GM21825 (cell line): Measurements from ENCODE around the gene TTBK2.
"Not testable (repeated sequence)": the region's sequence is repeated elsewhere in the genome, so short reads cannot be mapped to it uniquely, and the experiment has no call there.

Source experiments
- ATAC-seq: cut with Tn5 transposase; IDR thresholded peaks from one replicate; pipeline ENCODE4 v1.9.1; 2021; ENCODE audit warnings: mild to moderate bottlenecking, moderate library complexity; ENCODE audit not compliant: unreplicated experiment

The TTBK2 gene

DNA sequence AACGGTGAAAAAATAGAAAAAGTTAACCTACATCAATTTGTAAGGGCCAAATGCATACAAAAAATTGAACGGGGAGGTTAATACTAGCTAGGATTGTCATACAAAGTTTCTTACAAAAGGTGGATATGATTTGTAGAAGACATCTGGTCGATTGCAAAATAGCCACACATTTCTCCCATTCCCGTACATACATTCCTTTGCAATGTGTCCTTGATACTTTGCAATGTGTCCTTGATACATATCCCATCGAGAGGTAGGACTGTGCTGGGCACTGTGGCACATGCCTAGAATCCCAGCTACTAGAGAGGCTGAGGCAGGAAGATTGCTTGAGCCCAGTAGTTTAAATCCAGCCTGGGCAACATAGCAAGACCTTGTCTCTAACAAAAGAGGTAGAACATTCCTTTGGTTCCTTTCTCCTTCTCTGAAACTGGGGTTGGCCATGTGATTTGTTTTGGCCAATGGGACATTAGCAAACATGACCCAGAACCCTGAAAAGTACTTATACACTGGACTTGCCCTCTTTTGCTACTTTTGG lies 9.5 kb downstream of the TTBK2 start:
- ATAC-seq = no peak

DNA sequence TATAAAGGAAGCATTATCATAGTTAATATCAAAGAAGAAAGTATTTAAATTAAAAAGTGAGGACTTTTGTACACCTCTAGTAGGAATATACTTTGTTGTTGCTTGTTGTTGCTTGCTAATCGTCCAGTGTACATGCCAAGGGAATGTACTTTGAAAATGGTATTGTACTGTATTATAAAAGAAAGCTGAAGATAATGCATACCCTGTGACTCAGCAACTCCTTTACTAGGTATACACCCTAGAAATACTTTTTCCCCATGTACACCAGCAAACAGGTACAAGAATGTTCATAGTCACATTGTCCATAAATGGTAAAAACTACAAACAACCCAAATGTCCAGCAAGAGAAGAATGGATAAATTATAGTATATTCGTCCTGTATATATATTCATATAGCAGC lies 12.0 kb downstream of the TTBK2 start:
- no peak for ATAC-seq

DNA sequence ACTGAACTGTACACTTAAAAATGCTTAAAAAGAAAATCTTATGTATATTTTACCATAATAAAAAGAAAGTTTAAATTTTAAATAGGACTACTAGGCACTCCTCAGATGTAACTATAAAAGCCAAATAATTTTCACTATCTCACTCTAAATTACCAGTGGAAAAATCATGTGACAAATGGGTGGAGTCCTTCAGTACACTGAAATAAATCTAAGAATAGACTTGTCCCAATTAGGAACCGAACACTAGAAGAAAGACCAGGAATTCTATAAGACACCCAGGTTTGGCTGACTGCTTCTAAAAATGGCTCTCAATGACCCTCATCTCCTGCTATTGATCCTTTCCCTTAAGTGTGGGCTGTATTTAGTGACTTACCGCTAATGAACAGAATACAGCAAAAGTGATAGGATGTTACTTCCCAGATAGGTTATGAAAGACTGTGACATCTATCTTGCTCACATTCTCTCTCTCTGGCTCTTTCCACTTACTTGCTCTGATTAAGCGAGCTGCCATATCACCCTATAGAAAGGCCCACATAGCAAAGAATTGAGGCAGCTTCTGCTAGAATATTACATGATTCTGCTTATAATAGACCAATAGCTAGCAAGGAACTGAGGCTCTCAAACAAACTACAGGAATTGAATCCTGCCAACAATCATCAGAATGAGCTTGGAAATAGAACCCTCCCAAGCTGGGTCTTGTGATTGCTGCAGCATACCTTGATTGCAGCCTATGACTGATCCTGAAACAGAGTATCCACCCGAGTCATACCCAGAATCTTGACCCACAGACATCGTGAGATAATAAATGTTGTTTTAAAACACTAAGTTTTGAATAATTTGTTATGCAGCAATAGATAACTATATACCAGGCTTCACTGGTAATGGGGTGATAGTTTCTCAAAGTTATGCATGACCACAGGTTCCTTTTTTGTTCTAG lies 16.9 kb downstream of the TTBK2 start:
- ATAC-seq = no peak

DNA sequence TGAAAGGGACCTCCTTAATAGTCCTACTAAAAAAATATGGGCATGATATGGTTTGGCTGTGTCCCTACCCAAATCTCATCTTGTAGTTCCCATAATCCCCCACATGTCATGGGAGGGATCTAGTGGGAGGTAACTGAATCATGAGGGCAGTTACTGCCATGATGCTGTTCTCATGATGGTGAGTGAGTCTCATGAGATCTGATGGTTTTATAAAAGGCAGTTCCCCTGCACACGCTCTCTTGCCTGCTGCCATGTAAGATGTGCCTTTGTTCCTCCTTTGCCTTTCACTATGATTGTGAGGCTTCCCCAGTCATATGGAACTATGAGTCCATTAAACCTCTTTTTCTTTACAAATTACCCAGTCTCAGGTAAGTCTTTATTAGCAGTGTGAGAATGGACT lies 26.7 kb downstream of the TTBK2 start:
- not testable (repeated sequence) for ATAC-seq

DNA sequence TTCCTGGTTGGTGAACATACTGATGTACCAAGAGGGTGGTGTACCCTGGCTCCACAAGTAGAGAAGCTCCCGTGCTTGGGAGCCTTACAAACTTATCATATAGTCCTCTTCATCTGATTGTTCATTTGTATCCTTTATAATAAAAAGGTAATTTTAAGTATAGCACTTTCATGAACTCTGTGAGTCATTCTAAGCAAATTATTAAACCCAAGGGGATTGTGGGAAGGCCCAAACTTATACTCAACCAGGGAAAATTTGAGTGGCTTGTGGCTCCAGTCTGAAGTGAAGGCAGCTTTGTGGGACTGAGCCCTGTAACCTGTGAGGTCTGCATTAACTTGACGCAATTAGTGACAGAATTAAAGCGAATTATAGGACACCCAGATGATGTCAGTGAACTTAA lies 29.0 kb downstream of the TTBK2 start:
- no peak for ATAC-seq

DNA sequence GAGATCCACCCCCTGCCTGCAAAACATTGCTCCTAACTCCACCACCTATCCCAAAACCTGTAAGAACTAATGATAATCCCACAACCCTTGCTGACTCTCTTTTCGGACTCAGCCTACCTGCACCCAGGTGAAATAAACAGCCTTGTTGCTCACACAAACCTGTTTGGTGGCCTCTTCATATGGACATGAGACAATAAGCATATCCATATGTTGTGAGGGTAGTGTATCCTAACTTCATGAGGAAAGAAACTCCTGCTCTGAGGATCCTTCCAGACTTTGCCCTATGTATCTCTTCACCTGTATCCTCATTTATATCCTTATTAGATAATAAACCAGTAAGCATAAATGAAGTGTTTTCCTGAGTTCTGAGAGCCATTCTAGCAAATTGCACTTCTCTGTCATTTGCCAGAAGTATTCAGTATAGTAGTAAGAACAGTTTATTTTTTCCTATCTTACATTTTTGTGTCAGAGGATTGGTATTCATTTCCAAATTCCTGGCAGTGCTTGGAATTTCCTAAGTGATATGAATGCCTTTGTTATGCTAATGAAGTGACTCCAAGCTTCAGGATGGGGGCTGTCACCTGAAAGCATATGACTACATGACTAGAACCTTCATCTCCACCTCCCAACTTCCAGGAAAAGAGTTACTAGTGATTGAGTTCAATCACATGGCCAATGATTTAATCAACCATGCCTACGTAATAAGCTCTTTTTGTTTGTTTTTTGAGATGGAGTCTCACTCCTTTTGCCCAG lies 30.2 kb downstream of the TTBK2 start:
- ATAC-seq = no peak

DNA sequence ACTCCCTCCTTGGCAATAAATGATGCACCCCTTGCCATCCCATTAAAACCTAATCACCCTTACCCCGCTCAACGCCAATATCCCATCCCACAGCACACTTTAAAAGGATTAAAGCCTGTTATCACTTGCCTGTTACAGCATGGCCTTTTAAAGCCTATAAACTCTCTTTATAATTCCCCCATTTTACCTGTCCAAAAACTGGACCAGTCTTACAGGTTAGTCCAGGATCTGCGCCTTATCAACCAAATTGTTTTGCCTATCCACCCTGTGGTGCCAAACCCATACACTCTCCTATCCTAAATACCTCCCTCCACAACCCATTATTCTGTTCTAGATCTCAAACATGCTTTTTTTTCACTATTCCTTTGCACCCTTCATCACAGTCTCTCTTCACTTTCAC lies 33.2 kb downstream of the TTBK2 start:
- not testable (repeated sequence) for ATAC-seq

DNA sequence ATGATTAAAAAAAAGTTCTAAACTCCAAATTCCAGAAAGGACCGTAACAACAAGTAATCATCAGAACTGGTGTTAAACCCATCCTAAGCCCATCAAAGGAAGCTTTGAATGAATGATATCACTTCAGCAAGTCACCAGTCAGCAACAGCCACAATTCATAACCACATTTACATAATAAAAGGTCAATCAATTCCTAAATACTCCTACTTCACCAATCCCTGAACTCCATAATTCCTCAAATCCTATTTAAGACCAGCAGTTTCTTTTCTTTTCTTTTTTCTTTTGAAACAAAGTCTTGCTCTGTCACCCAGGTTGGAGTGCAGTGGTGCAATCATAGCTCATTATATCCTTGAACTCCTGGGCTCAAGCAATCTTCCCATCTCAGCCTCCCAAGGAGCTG lies 40.5 kb downstream of the TTBK2 start:
- no peak for ATAC-seq

DNA sequence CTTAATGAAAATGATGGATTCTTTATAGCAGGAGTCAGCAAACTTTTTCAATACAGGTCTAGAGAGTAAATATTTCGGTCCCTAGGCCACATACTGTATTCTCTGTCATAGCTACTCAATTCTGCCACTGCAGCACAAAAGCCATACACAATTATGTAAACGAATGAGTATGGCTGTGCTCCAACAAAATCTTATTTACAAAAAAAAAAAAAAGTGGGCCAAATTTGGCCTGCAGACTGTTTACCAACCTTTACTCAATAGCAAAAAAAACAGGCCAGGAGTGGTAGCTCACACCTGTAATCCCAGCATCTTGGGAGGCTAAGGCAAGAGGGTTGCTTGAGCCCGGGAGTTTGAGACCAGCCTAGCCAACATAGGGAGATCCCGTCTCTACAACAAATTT lies 41.1 kb downstream of the TTBK2 start:
- ATAC-seq = no peak

DNA sequence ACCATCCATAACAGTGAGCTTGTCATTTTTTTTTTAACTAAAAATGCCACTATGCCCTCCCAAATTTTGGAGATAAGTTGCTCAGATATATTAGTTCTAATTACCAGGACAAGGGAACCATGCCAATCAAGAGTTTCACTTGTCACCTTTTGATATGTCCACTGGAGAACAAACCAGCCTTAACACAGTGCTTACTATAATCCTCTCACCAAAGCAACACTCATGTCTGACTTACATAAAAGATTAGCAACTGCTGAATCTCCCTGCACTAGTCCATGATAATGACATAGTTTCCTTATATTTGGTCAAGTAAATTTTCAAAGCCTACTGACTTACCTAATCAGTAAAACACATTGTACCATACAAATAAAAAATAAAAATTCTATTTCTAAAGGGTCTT lies 44.4 kb downstream of the TTBK2 start:
- ATAC-seq = no peak

DNA sequence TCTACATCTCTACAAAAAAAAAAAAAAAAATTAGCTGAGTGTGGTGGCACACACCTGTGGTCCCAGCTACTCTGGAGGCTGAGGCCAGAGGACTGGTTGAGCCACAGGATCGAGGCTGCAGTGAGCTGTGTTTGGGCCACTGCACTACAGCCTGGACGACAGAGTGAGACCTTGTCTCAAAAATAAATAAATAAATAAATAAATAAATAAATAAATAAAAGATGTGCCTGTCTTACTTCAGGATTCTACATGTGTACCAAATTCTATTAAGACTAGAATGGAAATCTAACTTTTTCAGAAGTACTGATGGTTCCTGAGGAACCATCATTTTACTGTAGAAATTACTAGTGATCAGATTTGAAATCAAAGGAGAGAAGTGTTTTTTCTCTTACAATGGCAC lies 51.9 kb downstream of the TTBK2 start:
- no peak for ATAC-seq

DNA sequence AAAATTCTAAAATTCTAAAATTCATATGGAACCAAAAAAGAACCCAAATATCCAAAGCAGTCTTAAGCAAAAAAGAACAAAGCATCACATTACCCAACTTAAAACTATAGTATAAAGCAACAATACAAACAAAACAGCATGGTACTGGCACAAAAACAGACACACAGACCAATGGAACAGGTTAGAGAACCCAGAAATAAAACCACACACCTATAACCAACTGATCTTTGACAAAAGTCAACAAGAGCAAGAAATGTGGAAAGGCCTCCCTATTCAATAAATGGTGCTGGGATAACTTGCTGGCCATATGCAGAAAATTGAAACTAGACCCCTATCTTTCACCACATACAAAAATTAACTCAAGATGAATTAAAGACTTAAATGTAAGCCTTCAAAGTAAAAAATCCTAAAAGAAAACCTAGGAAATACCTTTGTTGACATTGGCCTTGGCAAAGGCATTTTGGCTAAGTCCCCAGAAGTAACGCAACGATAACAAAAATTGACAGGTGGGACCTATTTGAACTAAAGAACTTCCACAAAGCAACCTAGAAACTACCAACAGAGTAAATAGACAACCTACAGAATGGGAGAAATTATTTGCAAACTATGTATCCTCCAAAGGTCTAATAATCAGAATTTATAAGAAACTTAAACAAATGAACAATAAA lies 56.9 kb downstream of the TTBK2 start:
- ATAC-seq = no peak

DNA sequence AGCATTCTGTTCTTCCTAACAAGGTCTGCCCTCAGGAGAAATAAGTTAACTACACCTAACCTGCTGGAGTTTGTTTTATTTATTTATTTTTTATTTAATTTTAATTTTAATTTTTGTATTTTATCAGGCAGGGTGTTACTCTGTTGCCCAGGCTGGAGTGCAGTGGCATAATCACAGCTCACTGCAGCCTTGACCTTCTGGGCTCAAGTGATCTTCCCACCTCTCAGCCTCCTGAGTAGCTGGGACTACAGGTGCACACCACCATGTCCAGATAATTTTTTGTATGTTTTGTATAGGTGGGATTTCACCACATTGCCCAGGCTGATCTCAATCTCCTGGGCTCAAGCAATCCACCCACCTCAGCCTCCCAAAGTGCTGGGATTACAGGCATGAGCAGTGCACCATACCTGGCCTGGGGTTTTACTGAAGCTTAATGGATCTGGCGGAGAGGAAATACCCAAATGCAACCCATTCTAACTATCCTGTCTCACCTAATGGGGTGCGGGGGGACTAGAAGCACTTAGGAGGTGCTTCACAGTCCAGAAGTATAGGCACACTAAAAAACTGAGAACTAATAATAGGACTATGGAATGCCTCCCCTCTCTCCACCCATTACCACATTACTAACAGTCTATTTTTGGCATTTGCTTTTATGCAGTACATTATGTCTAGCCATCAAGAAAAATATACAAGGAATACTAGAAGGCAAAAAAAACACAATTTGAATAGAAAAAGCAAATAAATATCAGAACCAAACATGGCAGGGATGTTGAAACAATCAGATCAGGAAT lies 61.4 kb downstream of the TTBK2 start:
- no peak for ATAC-seq

DNA sequence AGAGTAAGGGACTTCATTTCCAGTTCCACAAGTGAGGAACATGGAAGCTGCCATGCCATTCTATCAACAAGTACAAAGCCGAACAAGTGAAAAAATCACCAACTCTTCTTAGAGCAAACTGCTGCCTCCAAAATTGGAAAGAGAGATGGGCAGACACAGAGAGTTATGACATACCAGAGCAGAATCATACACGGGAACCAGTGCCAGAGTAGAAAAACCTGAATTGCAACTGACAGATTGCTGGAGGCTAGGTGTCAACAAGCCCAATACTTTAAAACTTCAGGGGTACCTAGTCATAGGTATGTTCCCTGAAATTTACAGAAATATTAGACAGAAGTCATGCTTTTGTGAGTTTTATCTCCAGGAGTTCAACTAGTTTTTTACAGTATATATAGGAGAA lies 62.0 kb downstream of the TTBK2 start:
- no peak for ATAC-seq

DNA sequence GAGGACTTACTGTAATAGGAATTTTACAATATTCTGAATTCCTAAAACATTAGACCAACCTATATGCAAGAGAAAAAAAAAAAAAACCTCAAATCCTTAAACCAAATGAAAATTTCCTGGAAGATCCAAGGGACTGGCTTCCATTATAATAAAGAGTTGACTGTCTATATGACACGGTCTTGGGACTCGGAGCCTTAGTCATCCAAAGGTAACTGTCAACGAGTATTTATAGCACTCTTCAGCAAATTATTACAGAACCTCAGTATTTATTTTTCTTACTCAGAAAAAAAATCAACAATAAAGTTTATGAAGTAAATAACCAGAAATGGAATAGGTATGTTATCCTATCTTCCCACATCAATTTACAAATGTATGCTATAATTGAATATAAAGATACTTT lies 66.0 kb downstream of the TTBK2 start:
- ATAC-seq = no peak

DNA sequence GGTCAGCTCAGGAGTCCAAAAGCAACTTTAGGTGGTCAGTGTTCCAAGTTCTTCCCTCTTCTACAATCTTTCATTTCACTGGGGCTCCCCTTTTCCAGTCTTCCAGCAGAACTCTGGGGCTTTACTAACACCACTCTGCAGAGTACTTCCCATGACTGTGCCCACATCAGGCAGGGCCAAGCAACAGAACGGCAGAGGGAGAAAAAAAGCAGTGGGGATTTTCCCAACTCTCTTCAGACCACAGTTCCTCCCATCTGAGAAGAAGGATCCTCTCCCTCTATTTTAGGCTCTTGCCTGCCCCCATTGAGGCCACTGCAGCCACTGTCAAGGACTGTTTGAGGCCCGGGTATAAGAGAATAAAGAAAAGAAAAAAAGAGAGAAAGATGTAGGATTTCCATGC lies 70.7 kb downstream of the TTBK2 start:
- no peak for ATAC-seq

DNA sequence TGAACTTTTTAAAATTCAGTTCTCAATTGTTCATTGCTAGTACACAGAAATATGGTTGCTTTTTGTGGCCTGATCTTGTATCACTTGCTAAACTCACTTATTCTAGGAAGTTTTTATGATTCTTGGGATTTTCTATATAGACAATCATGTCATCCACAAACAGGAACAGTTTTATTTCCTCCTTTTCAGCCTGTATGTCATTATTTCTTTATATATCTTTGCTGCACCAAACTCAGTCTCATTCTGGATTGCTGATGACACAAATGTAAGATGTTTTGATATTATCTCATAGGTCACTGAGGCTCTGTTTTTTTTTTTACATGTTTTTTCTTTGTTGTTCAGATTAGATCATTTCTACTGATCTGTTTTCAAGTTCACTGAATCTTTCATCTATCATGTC lies 71.7 kb downstream of the TTBK2 start:
- ATAC-seq = no peak

DNA sequence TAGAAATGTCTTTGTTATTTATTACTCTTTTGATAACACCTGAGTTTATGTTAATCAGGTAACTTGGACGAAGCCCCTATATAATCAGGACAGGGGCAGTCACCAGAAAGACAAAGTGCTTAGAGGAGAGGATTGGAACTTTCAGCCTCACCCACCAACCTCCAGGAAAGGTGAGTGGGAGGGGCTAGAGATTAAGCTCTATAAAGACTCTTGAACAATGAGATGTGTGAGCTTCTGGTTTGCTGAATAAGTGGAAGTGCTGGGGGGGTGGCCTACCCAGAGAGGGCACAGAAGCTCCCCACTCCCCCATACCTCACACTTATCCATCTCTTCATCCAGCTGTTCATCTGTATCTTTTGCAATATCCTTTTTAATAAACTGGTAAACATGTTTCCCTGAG lies 73.9 kb downstream of the TTBK2 start:
- ATAC-seq = no peak

DNA sequence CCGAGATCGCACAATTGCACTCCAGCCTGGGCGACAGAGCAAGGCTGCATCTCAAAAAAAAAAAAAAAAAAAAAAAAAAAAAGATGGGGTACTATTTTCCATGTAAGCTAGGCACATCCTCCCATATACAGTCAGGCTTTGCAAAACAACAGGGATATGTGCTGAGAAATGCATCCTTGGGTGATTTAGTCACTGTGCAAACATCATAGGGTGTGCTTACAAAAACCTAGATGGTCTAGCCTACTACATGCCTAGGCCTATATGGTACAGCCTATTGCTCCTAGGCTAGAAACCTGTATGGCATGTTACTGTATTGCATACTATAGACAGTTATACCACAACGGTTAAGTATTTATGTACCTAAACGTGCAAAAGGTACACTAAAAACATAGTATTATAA lies 75.0 kb downstream of the TTBK2 start:
- no peak for ATAC-seq

DNA sequence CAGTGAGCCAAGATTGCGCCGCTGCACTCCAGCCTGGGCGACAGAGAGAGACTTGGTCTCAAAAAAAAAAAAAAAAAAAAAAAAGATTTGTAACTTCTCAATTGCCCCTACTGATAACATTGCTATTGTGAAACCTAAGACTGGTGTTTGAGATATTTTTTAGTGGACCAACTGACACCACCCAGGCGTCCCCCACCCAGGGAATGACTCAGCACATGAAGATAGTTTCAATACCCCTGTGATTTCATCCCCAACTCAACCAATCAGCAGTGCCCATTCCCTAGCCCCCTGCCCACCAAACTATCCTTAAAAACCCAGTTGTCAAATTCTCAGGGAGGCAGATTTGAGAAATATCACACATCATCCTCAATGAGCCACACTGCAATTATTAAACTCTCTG lies 76.9 kb downstream of the TTBK2 start:
- ATAC-seq = no peak

DNA sequence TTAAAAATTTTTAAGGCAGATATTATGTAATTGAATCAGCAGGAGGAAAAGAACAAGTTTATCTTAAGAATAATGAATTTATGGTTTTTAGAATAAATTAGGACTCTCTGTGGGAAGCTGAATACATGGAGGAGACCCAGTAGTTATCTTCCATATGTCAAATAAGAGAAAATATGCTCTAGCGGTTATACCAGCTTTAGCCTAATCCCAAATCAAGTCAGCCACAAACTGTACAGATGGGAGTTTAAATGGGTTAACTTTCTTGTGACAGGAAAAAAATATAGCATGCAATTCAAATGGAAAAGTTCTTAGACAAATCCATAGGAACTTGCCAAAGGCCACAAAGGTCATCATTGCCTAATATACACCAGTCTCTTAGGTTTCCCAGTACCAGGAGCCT lies 84.3 kb downstream of the TTBK2 start:
- ATAC-seq = no peak
